GM19372 (cell line): Measurements from ENCODE around the gene SETBP1.

Experiments used
- ATAC-seq: cut with Tn5 transposase; IDR thresholded peaks from one replicate; pipeline ENCODE4 v1.9.1; 2021; ENCODE audit warnings: mild to moderate bottlenecking, low read depth, moderate library complexity; ENCODE audit not compliant: unreplicated experiment

The SETBP1 gene

GRCh38 chr18:44680273-44681075 lies at the start of gene SETBP1:
TSS of gene SETBP1 (plus strand) at chr18:44680888. CDS start at chr18:44701347, 20,459 bp downstream.
- no peak for ATAC-seq

- ATAC-seq, result no peak
Measured at GRCh38 chr18:44632469-44633145, 48.1 kb upstream of the SETBP1 start.

GRCh38 chr18:44635546-44635945 lies 45.1 kb upstream of the SETBP1 start:
- ATAC-seq, result no peak

GRCh38 chr18:44636241-44636640 lies 44.4 kb upstream of the SETBP1 start:
- ATAC-seq, result peak; percentile 85

- ATAC-seq, result no peak
Measured at GRCh38 chr18:44637210-44638033, 43.3 kb upstream of the SETBP1 start.

- ATAC-seq, result no peak
Measured at GRCh38 chr18:44638034-44638540, 42.6 kb upstream of the SETBP1 start.

GRCh38 chr18:44638811-44639210 lies 41.9 kb upstream of the SETBP1 start:
- no peak for ATAC-seq

GRCh38 chr18:44643004-44643403 lies 37.7 kb upstream of the SETBP1 start:
- no peak for ATAC-seq

GRCh38 chr18:44651478-44651877 lies 29.2 kb upstream of the SETBP1 start:
- no peak for ATAC-seq

- ATAC-seq, result no peak
Measured at GRCh38 chr18:44651918-44652572, 28.6 kb upstream of the SETBP1 start.

- no peak for ATAC-seq
Measured at GRCh38 chr18:44652722-44653121, 28.0 kb upstream of the SETBP1 start.

GRCh38 chr18:44654573-44654972 lies 26.1 kb upstream of the SETBP1 start:
- no peak for ATAC-seq

GRCh38 chr18:44655435-44655834 lies 25.3 kb upstream of the SETBP1 start:
- ATAC-seq, result no peak

GRCh38 chr18:44659771-44660170 lies 20.9 kb upstream of the SETBP1 start:
- ATAC-seq, result no peak

GRCh38 chr18:44668270-44668975 lies 12.3 kb upstream of the SETBP1 start:
- ATAC-seq, result no peak

- ATAC-seq, result no peak
Measured at GRCh38 chr18:44671914-44672313, 8.8 kb upstream of the SETBP1 start.

- no peak for ATAC-seq
Measured at GRCh38 chr18:44672506-44672905, 8.2 kb upstream of the SETBP1 start.

- ATAC-seq, result no peak
Measured at GRCh38 chr18:44673256-44673880, 7.3 kb upstream of the SETBP1 start.

- no peak for ATAC-seq
Measured at GRCh38 chr18:44677933-44678332, 2.8 kb upstream of the SETBP1 start.
